IPS-11a (cell line): ENCODE results near the gene OR4D9.
"Not testable (repeated sequence)": the region's sequence is repeated elsewhere in the genome, so short reads cannot be mapped to it uniquely, and the experiment has no call there.

Experiments
- H3K4me3 ChIP-seq: one replicate; pipeline ENCODE4 v1.5.1; 2013; ENCODE audit warnings: low read depth, low read length, control low read depth

Gene OR4D9

GRCh38 chr11:59510941-59511589, at the start of gene OR4D9:
Gene OR4D9 (plus strand): TSS chr11:59511539. CDS start chr11:59514913, 3,374 bp downstream.
- H3K4me3 ChIP-seq: no peak within 1 kb of the TSS

GRCh38 chr11:59463190-59463641, 48.1 kb upstream of the OR4D9 start:
- no peak overlapping the region for H3K4me3 ChIP-seq

GRCh38 chr11:59473015-59473414, 38.3 kb upstream of the OR4D9 start, which contains the start of gene OR4D10:
Gene OR4D10 (plus strand): TSS chr11:59473315. CDS start chr11:59477430, 4,115 bp downstream.
- H3K4me3 ChIP-seq: no peak within 1 kb of the TSS

DNA sequence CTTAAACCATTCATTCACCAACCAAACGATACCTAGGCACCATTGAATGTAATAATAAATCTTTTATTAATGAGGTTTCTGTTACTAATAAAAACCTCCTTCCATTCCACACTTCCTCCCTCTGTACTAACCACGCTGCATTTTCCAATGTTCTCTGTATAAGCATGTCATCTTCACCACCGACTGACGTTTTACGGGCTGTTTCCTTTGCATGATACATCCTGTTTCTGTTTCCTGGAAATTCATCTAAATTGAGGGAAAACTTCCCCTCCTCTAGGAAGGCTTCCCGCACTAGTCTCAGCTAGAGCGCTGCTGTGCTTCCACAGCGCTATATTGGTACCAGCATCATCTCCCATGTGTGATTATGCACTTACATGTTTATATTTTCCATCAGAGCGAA, 36.2 kb upstream of the OR4D9 start:
- no peak overlapping the region for H3K4me3 ChIP-seq

DNA sequence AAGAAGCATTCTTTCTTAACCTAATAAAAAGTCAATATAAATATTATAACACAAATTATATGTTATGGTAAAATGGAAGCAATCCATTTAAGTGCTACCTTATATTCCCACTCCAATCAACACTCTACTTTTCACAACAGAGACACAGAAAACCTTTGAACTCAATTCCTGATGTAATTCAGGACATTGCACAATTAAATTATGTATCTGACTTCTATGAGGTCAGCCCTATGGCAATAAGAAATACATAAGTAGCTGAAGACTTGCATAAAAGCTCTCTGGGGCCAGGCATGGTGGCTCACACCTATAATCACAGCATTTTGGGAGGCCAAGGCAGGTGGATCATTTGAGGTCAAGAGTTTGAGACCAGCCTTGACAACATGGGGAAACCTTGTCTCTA, 31.4 kb upstream of the OR4D9 start:
- H3K4me3 ChIP-seq: no peak overlapping the region

GRCh38 chr11:59480359-59480758, 31.0 kb upstream of the OR4D9 start:
- no peak overlapping the region for H3K4me3 ChIP-seq

GRCh38 chr11:59501931-59502330, 9.4 kb upstream of the OR4D9 start:
- H3K4me3 ChIP-seq: no peak overlapping the region

DNA sequence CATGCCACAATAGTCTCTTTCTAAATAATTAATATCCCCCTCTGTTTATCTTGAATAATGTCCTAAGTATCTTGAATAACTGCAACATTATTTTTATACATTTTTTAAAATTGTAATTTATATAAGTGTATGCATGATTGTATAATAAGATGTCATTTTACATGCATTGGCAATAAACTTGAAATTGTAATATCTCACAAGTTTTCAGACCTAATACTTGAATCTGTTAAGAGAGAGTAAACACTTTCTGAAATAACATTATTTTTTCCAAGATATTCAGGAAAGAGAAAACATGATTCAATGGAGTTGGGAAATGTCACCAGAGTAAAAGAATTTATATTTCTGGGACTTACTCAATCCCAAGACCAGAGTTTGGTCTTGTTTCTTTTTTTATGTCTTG, 8.1 kb upstream of the OR4D9 start, which contains the start of gene OR4D11:
Gene OR4D11 (plus strand): TSS at position 301 of the 400 bp plus-strand sequence. CDS start 0 bp downstream, at position 301.
- no peak within 1 kb of the TSS for H3K4me3 ChIP-seq

- H3K4me3 ChIP-seq: no peak overlapping the region
These were observed 336 bp downstream of the OR4D9 start for GRCh38 chr11:59511675-59512074.

DNA sequence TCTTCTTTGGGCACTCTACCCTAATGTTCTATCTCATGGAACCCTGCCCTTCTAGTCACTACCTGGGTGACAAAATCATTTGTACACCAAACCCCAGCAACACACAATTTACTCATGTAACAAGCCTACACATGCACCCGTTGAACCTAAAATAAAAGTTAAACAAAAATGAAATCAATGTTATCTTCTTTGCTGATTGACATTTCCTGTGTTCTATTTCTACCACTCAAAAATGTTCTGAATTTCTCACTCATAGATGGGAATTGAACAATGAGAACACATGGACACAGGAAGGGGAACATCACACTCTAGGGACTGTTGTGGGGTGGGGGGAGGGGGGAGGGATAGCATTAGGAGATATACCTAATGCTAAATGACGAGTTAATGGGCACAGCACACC, 8.8 kb downstream of the OR4D9 start:
- not testable (repeated sequence) for H3K4me3 ChIP-seq

GRCh38 chr11:59520741-59521140, 9.4 kb downstream of the OR4D9 start:
- H3K4me3 ChIP-seq: no peak overlapping the region

DNA sequence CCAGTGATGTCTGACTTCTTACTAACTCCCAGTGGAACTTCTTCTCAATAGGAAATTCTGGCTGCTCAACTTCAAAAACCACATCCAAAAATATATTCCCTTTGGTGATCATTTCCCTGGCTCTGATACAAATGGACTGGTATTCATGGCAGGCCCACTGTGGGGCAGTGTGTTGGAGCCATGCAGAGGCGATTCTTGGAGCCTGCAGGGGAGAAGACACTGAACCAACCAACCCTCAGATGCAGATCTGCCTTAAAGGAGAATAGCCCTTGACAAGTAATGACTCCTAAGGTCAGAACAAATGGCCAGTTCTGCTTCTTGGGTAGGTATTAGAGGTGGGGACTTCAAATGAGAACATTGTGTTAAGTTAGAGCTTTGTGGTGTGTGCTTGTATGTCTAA, 12.2 kb downstream of the OR4D9 start:
- no peak overlapping the region for H3K4me3 ChIP-seq

GRCh38 chr11:59528711-59529110, 17.4 kb downstream of the OR4D9 start:
- H3K4me3 ChIP-seq: no peak overlapping the region

DNA sequence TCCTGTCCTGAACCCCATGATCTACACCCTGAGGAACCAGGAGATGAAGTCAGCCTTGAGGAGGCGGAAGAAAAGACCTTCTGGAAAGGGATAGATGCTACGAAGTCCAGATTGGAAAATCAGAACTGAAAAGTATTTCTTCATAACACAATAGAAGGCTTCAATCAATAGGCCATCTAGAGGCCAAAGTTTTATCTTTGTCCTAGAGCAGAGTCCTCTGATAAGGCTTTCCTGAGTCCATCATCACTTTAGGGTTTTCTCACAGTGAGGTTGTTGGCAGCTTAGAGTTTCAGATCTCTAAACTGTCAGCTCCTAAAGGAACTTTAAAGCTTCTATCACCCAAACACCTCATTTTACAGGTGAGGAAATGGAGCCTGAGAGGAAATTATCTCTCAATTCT, 21.3 kb downstream of the OR4D9 start:
- no peak overlapping the region for H3K4me3 ChIP-seq

- no peak overlapping the region for H3K4me3 ChIP-seq
These were observed 23.3 kb downstream of the OR4D9 start for GRCh38 chr11:59534676-59535075.

DNA sequence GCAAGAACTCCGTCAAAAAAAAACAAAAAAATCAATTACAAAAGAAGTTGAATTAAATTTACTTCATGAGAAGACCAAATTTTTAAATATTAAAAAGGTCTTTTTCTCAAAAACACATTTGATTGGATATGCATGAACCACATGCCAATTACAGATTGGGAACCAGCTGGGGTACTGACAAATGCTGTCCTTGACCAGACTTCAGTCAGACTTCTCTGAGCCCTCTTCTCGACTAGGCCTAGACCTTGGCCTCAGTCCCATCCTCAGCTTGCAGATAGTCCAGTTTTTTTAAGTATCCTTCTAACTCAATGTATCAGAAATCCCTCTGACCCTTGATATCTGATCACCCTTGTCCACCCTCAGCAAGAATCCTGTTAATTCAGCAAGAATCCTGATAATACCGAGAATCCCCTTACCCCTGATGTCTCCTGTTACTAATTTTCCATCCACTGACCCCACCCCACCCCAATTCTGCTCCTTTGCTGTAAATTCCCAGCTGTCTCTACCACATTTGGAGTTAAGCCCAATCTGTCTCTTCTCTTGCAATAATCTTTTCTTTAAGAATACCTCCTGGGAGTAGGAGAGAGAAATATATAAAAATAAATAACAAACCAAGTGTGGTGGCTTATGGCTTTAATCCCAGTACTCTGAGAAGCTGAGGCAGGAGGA, 30.9 kb downstream of the OR4D9 start:
- no peak overlapping the region for H3K4me3 ChIP-seq

GRCh38 chr11:59543713-59544112, 32.4 kb downstream of the OR4D9 start:
- not testable (repeated sequence) for H3K4me3 ChIP-seq

DNA sequence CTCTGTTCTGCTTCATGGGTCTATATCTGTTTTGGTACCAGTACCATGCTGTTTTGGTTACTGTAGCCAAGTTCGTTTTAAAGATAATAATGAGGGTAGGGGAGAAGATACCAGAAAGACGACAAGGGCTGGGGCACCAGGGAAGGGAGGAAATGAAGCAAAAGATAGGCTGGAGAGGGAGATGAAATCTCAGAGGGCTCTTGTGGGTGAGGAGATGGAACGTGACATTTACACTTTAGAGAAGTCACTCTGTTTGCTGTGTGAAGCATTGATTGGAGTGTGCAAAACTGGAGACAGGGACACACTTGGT, 33.5 kb downstream of the OR4D9 start:
- no peak overlapping the region for H3K4me3 ChIP-seq

DNA sequence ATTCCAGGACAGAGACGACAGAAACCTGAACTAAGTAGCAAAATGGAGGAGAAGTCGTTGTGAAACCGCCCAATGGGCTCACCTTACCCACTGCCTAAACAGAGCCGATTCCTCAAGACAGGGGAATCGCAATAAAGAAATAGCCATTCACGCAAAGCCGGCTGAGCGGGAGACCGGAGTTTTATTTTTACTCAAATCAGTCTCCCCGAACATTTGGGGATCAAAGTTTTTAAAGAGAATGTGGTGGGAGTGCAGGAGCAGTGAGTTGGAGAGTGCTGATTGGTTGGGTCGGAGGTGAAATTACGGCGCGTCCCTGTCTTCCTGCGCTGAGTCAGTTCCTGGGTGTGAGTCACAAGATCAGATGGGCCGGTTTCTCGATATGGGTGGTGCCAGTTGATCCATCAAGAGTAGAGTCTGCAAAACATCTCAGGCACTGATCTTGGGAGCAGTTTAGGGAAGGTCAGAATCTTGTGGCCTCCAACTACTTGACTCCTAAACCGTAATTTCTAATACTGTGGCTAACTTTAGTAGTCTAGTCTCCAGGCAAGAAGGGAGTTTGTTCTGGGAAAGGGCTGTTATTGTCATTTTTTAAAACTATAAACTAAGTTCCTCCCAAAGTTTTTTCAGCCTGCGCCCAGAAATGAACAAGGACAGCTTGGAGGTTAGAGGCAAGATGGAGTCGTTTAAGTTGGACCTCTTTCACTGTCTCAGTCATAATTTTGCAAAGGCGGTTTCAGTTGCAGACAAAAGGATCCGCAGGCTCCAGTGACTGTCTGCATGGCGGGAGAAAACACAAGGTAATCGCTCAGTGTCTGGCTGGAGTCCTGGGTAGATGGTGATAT, 34.1 kb downstream of the OR4D9 start:
- H3K4me3 ChIP-seq: no peak overlapping the region

DNA sequence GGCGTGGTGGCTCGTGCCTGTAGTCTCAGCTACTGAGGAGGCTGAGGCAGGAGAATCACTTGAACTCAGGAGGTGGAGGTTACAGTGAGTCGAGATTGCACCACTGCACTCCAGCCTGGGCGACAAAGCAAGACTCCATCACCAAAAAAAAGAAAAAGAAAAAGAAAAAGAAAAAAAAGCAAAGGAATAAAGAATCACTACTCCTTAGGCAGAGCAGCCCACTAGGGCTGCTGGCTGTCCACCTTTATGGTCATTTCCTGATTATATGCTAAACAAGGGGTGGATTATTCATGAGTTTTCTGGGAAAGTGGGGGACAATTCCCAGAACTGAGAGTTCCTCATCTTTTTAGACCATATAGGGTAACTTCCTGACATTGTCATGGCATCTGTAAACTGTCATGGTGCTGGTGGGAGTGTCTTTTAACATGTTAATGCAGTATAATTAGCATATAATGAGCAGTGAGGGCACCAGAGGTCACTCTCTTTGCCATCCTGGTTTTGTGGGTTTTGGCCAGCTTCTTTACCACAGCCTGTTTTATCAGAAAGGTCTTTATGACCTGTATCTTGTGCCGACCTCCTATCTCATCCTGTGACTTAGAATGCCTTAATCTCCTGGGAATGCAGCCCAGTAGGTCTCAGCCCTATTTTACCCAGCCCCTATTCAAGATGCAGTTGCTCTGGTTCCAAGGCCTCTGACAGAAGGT, 36.4 kb downstream of the OR4D9 start:
- not testable (repeated sequence) for H3K4me3 ChIP-seq

- no peak overlapping the region for H3K4me3 ChIP-seq
These were observed 36.9 kb downstream of the OR4D9 start for GRCh38 chr11:59548309-59548656.
